Mesodermal cell (in vitro differentiated cells): ENCODE results near the gene MVD.

Experiments
- H3K27ac ChIP-seq: 2 replicates; pipeline ENCODE4 v1.7.0; 2013; ENCODE audit warnings: mild to moderate bottlenecking, low read depth, low read length, moderate library complexity; ENCODE audit not compliant: severe bottlenecking
- H3K36me3 ChIP-seq: 2 replicates; pipeline ENCODE4 v1.7.1; 2013; ENCODE audit warnings: mild to moderate bottlenecking, low read length, moderate library complexity; ENCODE audit not compliant: control insufficient read depth, insufficient read depth
- H3K4me1 ChIP-seq: one replicate; pipeline ENCODE4 v1.7.1; 2013; ENCODE audit warnings: mild to moderate bottlenecking, low read length; ENCODE audit not compliant: insufficient read depth, control insufficient read depth, poor library complexity, severe bottlenecking
- H3K4me3 ChIP-seq: 2 replicates; pipeline ENCODE4 v1.7.0; 2013; ENCODE audit warnings: low read length, control low read depth, mild to moderate bottlenecking; ENCODE audit not compliant: insufficient read depth, poor library complexity, severe bottlenecking; ENCODE audit errors: extremely low read depth
- H3K9me3 ChIP-seq: 2 replicates; pipeline ENCODE4 v1.7.1; 2013; ENCODE audit warnings: mild to moderate bottlenecking, low read length, moderate library complexity; ENCODE audit not compliant: control insufficient read depth
- WGBS, 2 experiments: methylation state at CpG; one replicate each; pipeline ENCODE4 v1.1.5; 2013; ENCODE audit warnings: missing lambda C conversion rate in 2 of 2; ENCODE audit not compliant: insufficient coverage in 2 of 2; 5-methylcytosine and 5-hydroxymethylcytosine counted together

The MVD gene

GRCh38 chr16:88696441-88696840 lies 33.5 kb upstream of the MVD start:
- WGBS, 2 experiments = 92 to 93% methylated on average over 9 to 11 of the region's 14 CpGs
- H3K4me1 ChIP-seq = peaks cover 11% of the 10 kb centered on the region

DNA sequence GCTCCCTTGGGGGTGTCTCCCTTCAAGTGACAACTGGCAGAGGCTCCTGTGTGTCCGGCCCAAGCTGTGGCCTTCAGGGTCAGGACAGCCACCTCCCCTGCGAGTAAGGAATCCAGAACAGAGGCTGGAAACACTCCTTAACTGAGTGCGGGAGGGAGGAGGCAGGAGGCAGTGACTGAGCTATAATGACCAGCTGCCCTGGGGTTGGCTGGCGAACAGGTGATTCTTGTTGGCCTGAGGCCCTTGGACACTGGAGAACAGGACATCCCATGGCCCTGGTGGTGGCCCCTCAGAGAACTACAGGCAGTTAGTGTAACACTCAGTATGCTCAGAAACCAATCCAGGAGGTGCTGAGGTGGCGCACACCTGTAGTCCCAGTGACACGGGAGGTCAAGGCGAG lies 32.9 kb upstream of the MVD start:
- Histone ChIP-seq H3K4me1 (peaks cover 4% of the 10 kb centered on the region), H3K36me3 (peaks cover 43% of the 10 kb centered on the region), H3K4me3 (no peak overlapping the region), H3K27ac (no peak overlapping the region), H3K9me3 (no peaks in the 10 kb centered on the region)
- WGBS, 2 experiments = 94 to 100% methylated on average over 6 to 7 of the region's 7 CpGs

More at GRCh38 chr16:88696441-88696840, 33.5 kb upstream of the MVD start:
- peaks cover 45% of the 10 kb centered on the region for H3K36me3 ChIP-seq
- no peaks in the 10 kb centered on the region for H3K9me3 ChIP-seq
- no peak overlapping the region for H3K27ac ChIP-seq
- H3K4me3 ChIP-seq = no peak overlapping the region

GRCh38 chr16:88695218-88695617 lies 32.3 kb upstream of the MVD start:
- Histone ChIP-seq H3K27ac (no peak overlapping the region), H3K4me1 (no peaks in the 10 kb centered on the region), H3K9me3 (no peaks in the 10 kb centered on the region), H3K4me3 (no peak overlapping the region), H3K36me3 (peaks cover 39% of the 10 kb centered on the region)
- WGBS, 2 experiments = 94 to 96% methylated on average over 10 to 14 of the region's 15 CpGs

GRCh38 chr16:88694221-88695087 lies 31.6 kb upstream of the MVD start:
- WGBS, 2 experiments = 88 to 90% methylated on average over 29 to 33 of the region's 37 CpGs
- no peak overlapping the region for H3K4me3 ChIP-seq
- no peak overlapping the region for H3K27ac ChIP-seq
- H3K4me1 ChIP-seq = no peaks in the 10 kb centered on the region
- peaks cover 35% of the 10 kb centered on the region for H3K36me3 ChIP-seq
- H3K9me3 ChIP-seq = no peaks in the 10 kb centered on the region

DNA sequence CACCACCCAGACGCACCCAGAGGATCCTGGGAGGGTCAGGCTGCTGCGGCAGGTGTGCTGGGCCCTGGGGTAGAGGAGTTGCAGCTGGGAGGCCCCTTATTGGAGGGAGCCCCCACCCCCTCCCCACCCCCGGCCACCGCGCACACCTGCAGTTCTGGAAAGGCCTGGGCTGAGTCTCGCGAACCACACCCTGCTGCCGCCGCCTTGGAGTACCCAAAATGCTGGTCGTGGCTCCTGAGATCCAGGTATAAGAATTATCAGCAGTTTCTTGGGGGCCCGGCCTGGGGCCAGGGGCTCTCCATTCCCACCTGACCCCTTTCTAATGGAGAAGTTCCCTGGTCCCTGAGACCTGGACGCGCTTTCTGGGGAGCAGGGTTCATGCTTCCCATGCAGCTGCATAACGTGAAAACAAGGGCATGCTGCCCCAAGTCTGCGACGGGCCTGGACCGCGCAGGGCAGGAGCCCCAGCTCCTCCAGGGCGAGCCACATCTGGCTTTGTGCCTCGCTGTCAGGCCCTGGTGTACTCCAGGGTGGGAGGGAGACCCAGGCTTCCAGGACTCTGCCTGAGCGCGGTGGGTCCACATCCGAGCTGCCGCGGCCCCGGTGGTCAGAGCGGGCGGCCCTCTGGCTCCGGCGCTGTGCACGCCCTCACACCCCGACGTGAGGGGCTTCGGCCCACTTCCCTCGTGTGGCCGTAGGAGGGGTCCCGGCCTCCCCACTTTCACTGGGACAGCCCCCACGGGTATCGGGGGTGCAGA lies 30.7 kb upstream of the MVD start:
- Histone ChIP-seq H3K27ac (no peak overlapping the region), H3K4me1 (no peaks in the 10 kb centered on the region), H3K9me3 (no peaks in the 10 kb centered on the region), H3K36me3 (peaks cover 26% of the 10 kb centered on the region), H3K4me3 (no peak overlapping the region)
- 90 to 93% methylated on average over 34 to 36 of the region's 39 CpGs for WGBS, 2 experiments

DNA sequence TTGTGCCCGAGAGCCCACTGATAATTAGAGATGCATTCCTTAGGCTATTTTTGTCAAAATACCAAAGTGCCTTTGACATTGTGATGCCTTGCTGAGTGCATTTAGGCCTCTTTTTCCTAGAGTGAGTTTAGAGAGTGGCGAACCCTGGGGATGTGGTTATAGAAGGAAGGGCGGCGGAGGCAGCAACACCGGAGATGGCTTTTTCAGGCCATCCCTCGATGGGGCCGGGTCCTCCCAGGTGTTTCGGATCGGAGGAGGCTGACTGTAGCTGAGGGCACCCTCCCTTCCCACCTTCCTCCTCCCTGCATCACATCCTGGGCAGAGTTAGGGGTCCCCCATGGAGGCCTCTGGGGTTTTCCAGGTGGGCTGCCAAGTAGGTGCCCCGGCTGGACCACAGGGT lies 30.0 kb upstream of the MVD start:
- H3K27ac ChIP-seq = no peak overlapping the region
- WGBS, 2 experiments = 91 to 100% methylated on average over 4 to 7 of the region's 10 CpGs
- H3K36me3 ChIP-seq = peaks cover 19% of the 10 kb centered on the region
- H3K4me3 ChIP-seq = no peak overlapping the region
- H3K4me1 ChIP-seq = no peaks in the 10 kb centered on the region
- no peaks in the 10 kb centered on the region for H3K9me3 ChIP-seq

- H3K4me1 ChIP-seq = no peaks in the 10 kb centered on the region
- no peaks in the 10 kb centered on the region for H3K9me3 ChIP-seq
- H3K36me3 ChIP-seq = peaks cover 11% of the 10 kb centered on the region
- WGBS, 2 experiments = 91 to 96% methylated on average over 24 of the region's 26 CpGs
- no peak overlapping the region for H3K4me3 ChIP-seq
- H3K27ac ChIP-seq = no peak overlapping the region
These were observed 29.2 kb upstream of the MVD start for GRCh38 chr16:88691924-88692560.

GRCh38 chr16:88691129-88691813 lies 28.4 kb upstream of the MVD start:
- no peak overlapping the region for H3K27ac ChIP-seq
- H3K9me3 ChIP-seq = no peaks in the 10 kb centered on the region
- H3K4me1 ChIP-seq = no peaks in the 10 kb centered on the region
- H3K36me3 ChIP-seq = peaks cover 4% of the 10 kb centered on the region
- no peak overlapping the region for H3K4me3 ChIP-seq
- 92 to 94% methylated on average over 30 to 33 of the region's 33 CpGs for WGBS, 2 experiments

DNA sequence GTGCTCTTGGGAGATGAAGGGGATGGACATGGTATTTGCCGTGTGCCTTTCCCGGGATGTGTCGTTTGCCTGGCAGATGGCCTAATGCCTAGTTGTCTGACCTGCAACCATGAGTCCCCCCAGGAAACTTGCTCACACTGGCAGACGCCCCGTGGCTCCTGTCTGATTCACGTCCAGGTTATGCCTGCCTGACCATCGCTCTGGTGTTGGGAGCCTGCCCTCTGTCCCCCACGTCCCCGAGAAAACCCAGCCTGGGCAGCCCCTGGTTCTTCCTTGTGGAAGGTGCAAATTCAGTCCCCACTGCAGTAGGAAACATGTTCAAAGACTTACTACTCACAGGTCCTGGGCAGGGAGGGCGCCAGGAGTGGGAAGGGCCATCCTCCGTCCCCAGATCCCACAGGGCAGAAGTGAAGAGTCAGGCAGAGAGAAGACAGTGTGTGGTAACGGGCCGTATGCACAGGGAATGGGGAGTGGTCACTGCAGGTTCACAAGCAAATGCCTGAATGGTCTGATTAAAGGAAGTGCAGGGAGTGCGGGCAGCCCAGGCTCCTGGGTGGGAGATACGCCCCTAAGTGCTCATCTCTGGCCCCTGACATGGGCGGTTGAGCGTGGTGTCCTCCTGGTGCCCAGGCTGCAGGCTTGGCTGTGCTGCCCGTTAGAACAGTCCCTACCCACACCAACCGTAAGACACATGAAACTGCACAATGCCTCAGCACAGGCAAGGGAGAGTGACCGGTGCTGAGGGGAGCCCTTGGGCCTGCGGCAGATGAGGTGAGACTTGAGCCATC lies 27.6 kb upstream of the MVD start:
- no peaks in the 10 kb centered on the region for H3K36me3 ChIP-seq
- H3K27ac ChIP-seq = no peak overlapping the region
- no peaks in the 10 kb centered on the region for H3K9me3 ChIP-seq
- H3K4me1 ChIP-seq = no peaks in the 10 kb centered on the region
- H3K4me3 ChIP-seq = no peak overlapping the region
- WGBS, 2 experiments = 82 to 84% methylated on average over 15 to 21 of the region's 21 CpGs
